ENCODE data around the gene RP9.

DNA sequence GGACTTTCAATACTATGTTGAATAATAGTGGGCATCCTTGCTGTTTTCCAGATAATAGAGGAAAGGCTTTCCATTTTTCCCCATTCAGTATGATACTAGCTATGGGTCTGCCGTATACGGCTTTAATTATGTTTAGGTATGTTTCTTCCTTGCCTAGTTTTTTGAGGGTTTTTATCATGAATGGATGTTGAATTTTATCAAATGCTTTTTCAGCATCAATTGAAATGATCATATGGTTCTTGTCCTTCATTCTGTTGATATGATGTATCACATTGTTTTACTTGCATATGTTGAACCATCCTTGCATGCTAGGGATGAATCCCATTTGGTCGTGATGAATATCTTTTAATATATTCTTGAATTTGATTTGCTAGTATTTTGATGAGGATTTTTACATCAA, 9.2 kb upstream of the RP9 start:
- TF ChIP-seq POLR2AphosphoS5 (IDR thresholded peaks at IDR 0.05; ENCODE audit: low read depth, low read length) (no peak), TAF1 (IDR thresholded peaks at IDR 0.05; ENCODE audit: borderline replicate concordance, insufficient read depth, low read length) (no peak), SIN3A (IDR thresholded peaks at IDR 0.05; ENCODE audit: borderline replicate concordance, insufficient read depth, low read length) (no peak), FOXP2 (optimal IDR thresholded peaks at IDR 0.05; ENCODE audit: borderline replicate concordance, extremely low read depth, extremely low read length, insufficient read depth) (no peak)
- TF ChIP-seq, protein P1, sequence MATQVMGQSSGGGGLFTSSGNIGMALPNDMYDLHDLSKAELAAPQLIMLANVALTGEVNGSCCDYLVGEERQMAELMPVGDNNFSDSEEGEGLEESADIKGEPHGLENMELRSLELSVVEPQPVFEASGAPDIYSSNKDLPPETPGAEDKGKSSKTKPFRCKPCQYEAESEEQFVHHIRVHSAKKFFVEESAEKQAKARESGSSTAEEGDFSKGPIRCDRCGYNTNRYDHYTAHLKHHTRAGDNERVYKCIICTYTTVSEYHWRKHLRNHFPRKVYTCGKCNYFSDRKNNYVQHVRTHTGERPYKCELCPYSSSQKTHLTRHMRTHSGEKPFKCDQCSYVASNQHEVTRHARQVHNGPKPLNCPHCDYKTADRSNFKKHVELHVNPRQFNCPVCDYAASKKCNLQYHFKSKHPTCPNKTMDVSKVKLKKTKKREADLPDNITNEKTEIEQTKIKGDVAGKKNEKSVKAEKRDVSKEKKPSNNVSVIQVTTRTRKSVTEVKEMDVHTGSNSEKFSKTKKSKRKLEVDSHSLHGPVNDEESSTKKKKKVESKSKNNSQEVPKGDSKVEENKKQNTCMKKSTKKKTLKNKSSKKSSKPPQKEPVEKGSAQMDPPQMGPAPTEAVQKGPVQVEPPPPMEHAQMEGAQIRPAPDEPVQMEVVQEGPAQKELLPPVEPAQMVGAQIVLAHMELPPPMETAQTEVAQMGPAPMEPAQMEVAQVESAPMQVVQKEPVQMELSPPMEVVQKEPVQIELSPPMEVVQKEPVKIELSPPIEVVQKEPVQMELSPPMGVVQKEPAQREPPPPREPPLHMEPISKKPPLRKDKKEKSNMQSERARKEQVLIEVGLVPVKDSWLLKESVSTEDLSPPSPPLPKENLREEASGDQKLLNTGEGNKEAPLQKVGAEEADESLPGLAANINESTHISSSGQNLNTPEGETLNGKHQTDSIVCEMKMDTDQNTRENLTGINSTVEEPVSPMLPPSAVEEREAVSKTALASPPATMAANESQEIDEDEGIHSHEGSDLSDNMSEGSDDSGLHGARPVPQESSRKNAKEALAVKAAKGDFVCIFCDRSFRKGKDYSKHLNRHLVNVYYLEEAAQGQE (IDR thresholded peaks at IDR 0.05; ENCODE audit: insufficient read depth in 1 of 2, low read depth in 2 of 2, low read length in 2 of 2), result no peak

Measured in PFSK-1 (cell line).